CD4-positive, alpha-beta T cell treated with Interleukin-4 for 4 hours (primary cell): Measurements from ENCODE around the gene MAK.
"Not testable (repeated sequence)": the region's sequence is repeated elsewhere in the genome, so short reads cannot be mapped to it uniquely, and the experiment has no call there.

Source experiments
- DNase-seq: peaks from one replicate; pipeline ENCODE4 v3.0.0-alpha.2; 2020

Gene MAK, protein sequence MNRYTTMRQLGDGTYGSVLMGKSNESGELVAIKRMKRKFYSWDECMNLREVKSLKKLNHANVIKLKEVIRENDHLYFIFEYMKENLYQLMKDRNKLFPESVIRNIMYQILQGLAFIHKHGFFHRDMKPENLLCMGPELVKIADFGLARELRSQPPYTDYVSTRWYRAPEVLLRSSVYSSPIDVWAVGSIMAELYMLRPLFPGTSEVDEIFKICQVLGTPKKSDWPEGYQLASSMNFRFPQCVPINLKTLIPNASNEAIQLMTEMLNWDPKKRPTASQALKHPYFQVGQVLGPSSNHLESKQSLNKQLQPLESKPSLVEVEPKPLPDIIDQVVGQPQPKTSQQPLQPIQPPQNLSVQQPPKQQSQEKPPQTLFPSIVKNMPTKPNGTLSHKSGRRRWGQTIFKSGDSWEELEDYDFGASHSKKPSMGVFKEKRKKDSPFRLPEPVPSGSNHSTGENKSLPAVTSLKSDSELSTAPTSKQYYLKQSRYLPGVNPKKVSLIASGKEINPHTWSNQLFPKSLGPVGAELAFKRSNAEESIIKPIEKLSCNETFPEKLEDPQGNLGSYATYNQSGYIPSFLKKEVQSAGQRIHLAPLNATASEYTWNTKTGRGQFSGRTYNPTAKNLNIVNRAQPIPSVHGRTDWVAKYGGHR

DNA sequence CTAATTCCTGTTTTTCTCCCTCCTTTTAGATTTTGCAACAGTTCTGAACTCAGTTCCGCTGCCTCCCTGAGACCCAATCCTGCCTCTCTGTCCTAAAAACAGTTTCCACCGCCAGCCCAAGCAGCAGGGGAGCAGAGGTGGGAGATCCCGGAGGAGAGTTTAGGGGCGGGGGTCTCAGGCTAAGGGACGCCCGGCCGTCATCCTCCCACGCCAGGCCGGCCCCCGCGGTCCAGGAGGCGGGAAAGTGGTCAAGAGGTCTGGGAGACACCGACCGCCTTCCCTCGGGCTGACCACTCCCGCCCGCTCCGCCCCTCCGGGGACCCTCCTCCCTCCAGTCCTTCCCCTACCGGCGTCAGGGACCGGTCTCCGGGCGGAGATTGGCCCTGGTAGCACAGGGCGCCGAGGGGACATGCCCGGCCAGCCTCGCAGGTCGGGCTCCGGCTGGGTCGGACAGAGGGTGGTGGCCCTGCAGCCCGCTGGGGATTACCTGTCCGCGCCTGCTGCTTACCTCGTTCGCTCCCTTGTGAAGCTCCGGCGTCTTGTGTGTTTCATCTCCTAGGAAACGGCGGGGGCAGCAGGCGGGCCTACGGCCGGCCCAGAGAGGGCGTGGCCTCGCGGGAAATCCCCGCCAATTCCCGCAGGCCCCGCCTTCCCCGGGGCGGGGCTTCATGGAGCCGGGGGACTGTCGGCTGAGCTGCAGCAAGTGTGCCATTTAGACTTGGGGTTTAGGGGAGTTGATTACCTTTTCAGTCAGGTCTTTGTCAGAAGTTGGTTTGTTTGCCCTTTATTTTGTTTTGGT, at the start of gene MAK:
Gene MAK (minus strand): TSS at position 545 of the 799 bp plus-strand sequence. CDS start 7,891 bp downstream, outside the sequence.
- DNase-seq = peak; percentile 90

DNA sequence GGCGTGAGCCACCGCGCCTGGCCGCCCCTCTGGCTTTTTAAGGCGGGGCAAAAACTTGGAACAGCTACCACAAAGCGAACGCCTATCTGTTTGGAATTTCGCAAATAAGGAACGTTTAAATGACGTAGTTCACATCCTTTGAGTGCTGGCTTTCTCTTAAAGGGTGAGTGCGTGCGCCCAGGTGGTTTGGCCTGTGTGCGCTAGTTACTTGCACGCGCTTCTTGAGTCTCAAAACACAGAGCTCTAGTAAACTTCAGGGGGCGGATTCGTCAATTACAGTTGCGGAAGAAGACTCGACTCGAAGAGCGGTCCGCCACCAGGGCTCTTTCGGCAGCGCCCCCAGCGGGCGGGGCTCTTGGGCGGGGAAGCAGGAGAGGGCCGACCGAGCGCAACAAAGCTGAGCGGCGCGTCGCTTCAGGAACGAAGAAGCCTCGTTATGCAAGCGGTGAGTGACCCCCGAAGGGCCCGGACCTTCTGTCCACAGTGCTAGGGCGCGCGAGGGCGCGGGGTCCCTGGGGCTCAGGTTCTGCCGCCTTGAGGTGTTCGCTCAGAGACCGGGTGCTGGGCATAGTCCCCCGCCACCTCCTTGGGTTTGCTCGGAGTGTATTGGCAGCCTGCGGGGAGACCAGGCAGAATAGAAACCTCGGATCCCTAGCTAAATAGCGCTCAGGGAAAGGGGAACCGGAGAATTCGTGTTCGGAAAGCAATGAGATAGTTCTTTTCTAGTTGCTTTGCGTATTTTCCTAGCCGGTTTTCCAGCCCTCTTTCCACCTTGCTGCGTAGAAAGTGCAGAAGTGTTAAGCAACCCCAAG, 48.6 kb upstream of the MAK start, which contains the start of gene SYCP2L:
Gene SYCP2L (plus strand): TSS at position 362 of the 812 bp plus-strand sequence. CDS start 75 bp downstream, at position 437.
- DNase-seq = no peak

GRCh38 chr6:10886365-10886690, 48.0 kb upstream of the MAK start:
- not testable (repeated sequence) for DNase-seq

- DNase-seq = no peak
Observed at GRCh38 chr6:10884245-10884972, 46.1 kb upstream of the MAK start.

DNA sequence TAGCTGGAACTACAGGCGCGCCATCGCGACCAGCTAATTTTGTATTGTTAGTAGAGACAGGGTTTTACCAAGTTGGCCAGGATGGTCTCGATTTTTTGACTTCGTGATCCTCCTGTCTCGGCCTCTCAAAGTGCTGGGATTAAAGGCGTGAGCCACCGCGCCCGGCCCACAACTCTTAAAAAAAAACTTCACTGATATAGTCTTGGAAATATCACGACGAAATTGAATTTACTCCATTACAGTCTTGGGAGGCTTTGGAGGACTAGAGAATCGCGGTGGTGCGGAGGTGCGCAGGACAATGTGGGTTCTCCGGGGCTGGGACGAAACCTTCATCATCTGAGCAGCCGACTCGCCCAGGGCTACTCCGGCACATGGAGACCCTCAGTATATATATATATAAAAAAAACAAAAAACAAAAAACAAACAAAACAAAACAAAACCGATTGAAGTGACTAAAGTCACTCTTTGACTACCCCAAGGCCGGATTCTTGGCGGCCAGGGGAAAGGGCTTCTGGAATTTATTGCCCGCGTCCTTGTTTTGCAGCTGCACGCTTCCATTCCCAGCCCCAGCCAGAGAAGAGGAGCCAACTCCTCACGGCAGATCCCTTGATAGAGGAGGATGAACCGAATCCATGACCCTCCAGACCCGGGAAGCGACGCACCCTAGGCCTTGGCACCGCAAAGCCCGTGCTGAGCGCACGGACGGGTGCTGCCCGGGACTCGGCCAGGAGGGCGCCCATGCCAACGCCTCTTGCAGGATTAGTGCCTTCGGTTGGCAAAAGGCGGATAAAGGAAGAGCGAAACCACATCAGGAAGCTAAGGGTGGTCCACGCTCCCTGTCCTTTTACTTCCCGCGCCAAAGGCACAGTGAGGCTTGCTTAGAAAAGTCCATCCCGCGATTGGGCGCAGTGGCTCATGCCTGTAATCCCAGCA, 45.2 kb upstream of the MAK start:
- no peak for DNase-seq

DNA sequence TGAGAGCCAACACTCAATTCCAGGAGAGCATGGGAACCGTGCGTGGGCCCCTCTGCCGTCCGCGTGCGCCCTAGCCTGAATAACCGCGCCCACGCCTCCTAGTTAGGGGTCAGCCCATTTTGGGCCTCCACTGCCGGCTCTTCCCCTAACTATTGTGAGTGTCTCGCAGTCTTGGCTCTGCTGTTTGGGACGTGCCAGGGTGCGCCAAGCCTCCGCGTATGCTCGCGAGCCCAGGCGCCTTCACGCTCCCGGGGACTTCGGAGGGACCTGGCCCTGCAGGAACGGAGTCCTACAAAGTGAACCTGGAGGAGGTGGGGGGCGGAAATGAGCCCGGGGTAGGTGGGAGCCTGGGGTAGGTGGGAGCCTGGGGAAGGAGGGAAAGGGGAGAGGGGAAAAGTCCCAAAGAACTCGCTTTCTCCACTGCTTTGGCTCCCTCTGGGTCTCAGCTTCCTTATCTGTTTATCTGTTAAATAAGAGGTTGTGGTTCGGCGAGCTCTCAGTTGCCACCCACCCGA, 44.4 kb upstream of the MAK start:
- DNase-seq = no peak

DNA sequence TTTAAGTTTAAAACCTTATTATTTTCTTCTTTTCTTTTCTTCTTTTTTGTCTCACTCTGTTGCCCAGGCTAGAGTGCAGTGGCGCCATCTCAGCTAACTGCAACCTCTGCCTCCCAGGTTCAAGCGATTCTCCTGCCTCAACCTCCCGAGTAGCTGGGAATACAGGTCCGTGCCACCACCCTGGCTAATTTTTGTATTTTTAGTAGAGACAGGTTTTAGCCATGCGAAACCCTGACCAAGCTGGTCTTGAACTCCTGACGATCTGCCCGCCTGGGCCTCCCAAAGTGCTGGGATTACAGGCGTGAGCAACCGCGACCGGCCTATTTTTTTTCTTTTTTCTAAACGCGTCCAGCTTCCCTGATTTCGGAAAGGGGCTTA, 43.9 kb upstream of the MAK start:
- DNase-seq = not testable (repeated sequence)

DNA sequence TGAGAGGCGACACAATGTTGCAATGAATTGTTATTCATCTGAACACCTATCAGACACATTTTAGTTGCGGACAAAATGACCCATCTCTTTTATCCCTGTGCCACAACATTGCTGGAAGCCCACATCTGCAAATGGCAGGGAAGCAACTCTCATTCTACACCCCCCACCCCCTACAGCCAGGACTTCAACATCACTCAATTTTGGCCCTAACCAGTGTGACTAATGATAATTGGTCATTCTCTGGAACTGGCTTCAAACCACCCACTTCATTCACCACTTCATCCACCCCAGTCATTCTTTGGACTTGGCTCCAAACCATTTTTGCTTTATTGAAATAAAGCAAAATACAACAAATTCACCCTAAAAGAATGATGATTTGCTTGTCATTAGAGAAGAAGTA, 42.0 kb upstream of the MAK start:
- no peak for DNase-seq

- DNase-seq = no peak
Observed at GRCh38 chr6:10877871-10878270, 39.5 kb upstream of the MAK start.

DNA sequence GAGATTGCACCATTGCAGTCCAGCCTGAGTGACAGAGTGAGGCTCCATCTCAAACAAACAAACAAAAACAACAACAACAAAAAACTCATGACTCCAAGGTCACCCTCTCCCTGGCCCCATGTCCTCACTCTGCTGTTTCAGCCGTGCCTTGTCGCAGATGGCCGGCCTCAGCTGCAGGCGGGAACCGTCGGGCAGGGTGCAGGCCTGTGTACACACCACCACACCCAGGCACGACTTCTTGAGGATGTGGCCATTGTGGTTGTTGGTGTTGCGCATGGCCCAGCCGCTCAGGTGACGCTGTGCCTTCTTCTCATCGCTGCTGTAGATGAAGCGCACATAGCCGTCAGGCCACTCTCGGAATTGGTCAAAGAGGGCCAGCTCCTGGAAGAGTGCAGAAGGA, 38.7 kb upstream of the MAK start:
- DNase-seq = no peak

- no peak for DNase-seq
Observed at GRCh38 chr6:10875026-10875425, 36.7 kb upstream of the MAK start.

DNA sequence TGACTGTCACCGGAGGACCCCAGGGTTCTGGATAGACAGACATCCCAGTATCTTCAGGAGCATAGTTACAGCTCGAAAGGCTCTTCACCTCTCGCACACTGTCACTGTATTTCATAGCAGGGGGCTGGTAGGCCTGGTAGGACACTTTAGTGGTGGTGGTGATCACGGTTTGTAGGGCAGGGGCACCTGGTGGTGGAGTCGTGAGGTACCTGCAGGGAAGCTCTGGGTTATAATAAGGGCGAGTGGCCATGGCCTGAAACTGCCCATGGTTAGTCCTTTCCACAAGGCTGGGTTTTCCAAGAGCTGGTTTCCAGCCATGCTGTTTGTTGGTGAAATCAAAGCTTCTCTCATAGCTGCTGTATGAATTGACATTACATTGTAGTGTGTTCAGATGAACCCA, 35.9 kb upstream of the MAK start:
- no peak for DNase-seq

DNA sequence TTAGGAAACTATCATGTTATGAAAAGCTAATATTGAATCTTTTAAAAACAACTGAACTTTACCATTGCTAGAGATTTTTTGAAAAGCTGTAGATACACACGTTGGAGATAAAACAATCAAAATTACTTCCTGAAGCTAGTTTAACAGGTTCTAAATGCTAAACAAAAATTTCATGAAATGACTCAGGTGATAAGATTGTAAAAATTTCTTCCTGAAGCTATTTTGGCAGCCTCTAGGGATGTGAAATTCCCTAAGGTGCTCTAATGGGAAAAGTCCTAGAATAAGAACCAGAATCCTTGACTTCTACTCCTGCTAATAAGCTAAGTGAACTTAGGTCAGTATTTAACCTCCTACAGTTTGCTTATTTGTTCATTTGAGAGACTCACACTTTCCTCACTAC, 35.0 kb upstream of the MAK start:
- no peak for DNase-seq

- DNase-seq = no peak
Observed at GRCh38 chr6:10867952-10868351, 29.6 kb upstream of the MAK start.

DNA sequence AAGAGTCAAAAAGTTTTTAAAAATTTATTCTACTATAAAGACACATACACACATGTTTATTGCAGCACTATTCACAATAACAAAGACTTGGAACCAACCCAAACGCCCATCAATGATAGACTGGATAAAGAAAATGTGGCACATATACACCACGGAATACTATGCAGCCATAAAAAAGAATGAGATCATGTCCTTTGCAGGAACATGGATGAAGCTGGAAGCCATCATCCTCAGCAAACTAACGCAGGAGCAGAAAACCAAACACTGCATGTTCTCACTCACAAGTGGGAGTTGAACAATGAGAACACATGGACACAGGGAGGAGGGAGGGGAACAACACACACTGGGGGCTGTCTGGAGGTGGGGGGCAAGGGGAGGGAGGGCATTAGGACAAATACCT, 28.4 kb upstream of the MAK start:
- not testable (repeated sequence) for DNase-seq

DNA sequence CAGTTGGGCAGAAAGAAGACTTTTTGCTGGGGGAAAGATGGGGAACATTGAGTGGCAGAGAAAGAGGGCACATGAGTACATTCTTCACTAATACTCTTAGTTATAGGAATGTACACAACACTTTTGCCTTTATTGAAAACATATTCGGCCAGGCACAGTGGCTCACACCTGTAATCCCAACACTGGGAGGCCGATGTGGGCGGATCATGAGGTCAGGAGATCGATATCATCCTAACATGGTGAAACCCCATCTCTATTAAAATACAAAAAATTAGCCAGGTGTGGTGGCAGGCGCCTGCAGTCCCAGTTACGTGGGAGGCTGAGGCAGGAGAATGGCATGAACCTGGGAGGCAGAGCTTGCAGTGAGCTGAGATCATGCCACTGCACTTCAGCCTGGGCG, 24.7 kb upstream of the MAK start:
- not testable (repeated sequence) for DNase-seq

DNA sequence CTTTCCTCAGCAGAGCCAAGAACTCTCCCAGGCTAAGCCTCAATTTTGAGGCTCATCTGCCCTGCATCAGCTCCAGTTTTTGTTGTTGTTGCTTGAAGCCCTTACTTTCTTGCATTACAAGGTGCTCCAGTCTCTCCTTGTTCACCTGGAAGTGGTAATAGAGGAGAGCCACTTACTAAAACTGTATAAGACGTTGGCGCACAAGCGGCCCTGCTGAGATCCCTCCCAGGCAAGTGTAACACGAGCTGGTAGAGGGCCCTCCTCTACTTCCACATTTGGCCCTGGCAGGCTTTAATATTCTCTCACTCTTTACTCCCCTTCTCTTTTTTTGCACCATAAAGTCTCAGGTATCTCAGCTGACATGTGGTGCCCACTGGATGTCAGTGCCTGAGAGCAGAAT, 24.0 kb upstream of the MAK start:
- DNase-seq = no peak

- no peak for DNase-seq
Observed at GRCh38 chr6:10861086-10861485, 22.7 kb upstream of the MAK start.

GRCh38 chr6:10857259-10857658, 18.9 kb upstream of the MAK start:
- no peak for DNase-seq

- no peak for DNase-seq
Observed at GRCh38 chr6:10854922-10855632, 16.7 kb upstream of the MAK start.
